Lung (tissue), 12 donors: ENCODE data around the gene PIK3C3. TPM values are rescaled to one million over a fixed set of nuclear protein-coding genes. Genes with fewer than 3 reads are reported as not detected.
A peak's percentile ranks its signal among the peaks of the same experiment; 100 is the strongest.

Experiments
- ATAC-seq: fragments of 200-7000 bp; cut with Tn5 transposase; one replicate; pipeline ENCODE4 v1.9.1; 2020; ENCODE audit warnings: moderate number of reproducible peaks; ENCODE audit not compliant: insufficient read depth, low FRiP score
- DNase-seq, 3 donors: peaks; one replicate each; pipeline ENCODE4 v3.0.0-alpha.2; 2013 to 2017
- H3K27ac ChIP-seq, 2 donors: one replicate each; pipeline ENCODE4 v1.5.1; 2013; ENCODE audit warnings: mild to moderate bottlenecking in 2 of 2, moderate library complexity in 2 of 2, control low read depth in 1 of 2, inconsistent platforms in 1 of 2, low read depth in 1 of 2, low read length in 1 of 2
- H3K27me3 ChIP-seq, 3 donors: one replicate each; pipeline ENCODE4 v1.5.1; 2013; ENCODE audit warnings: low read length in 2 of 3; ENCODE audit not compliant: control insufficient read depth in 3 of 3, insufficient read depth in 3 of 3
- H3K36me3 ChIP-seq, 4 donors: one replicate each; pipeline ENCODE4 v1.5.1; 2013; ENCODE audit warnings: low read length in 4 of 4, mild to moderate bottlenecking in 1 of 4, moderate library complexity in 1 of 4; ENCODE audit not compliant: control insufficient read depth in 4 of 4, insufficient read depth in 4 of 4
- H3K4me1 ChIP-seq, 5 donors: one replicate each; pipeline ENCODE4 v1.5.1; 2013; ENCODE audit warnings: low read length in 5 of 5, mild to moderate bottlenecking in 2 of 5, moderate library complexity in 1 of 5; ENCODE audit not compliant: control insufficient read depth in 5 of 5, insufficient read depth in 5 of 5
- H3K4me3 ChIP-seq: one replicate; pipeline ENCODE4 v1.5.1; 2013; ENCODE audit warnings: mild to moderate bottlenecking, control low read depth, moderate library complexity
- H3K9ac ChIP-seq, 2 donors: one replicate each; pipeline ENCODE4 v1.5.1; 2013; ENCODE audit warnings: low read length in 2 of 2, control low read depth in 1 of 2; ENCODE audit not compliant: insufficient read depth in 1 of 2
- H3K9me3 ChIP-seq, 4 donors: one replicate each; pipeline ENCODE4 v1.5.1; 2013; ENCODE audit warnings: low read length in 3 of 4, mild to moderate bottlenecking in 1 of 4, moderate library complexity in 1 of 4; ENCODE audit not compliant: control insufficient read depth in 4 of 4, insufficient read depth in 3 of 4
- CTCF ChIP-seq: IDR thresholded peaks from 2 replicates; pipeline ENCODE4 v1.5.1; 2012; ENCODE audit warnings: mild to moderate bottlenecking; ENCODE audit errors: control extremely low read depth, extremely low read depth
- WGBS, 2 donors: extraction: QIAGEN DNeasy Blood & Tissue Kit; methylation state at CpG; one replicate each; pipeline ENCODE4 v1.1.7; 2013; 5-methylcytosine and 5-hydroxymethylcytosine counted together
- polyA plus RNA-seq, 2 donors: library from polyadenylated mRNA; stranded (reverse); fragments of 200-250 nt; gene quantifications; one replicate each; pipeline ENCODE4 v1.2.1, GENCODE V29; 2013
- total RNA-seq, 2 donors: library from RNA; depleted of rRNA in 1 of 2; stranded (reverse); fragments of >200 nt in 1 of 2; gene quantifications; one replicate each; pipeline ENCODE4 v1.2.1, GENCODE V29; 2014 to 2021
- donor health status: control.
- donor health status: control.
- donor health status: Bipolar disorder and iron deficiency.
- donor health status: healthy.
- donor health status: DM: yes; HTN: yes; CAD: no.

PIK3C3 gene
- total and polyA plus RNA-seq, 4 donors, result 18.9 to 64.2 (median 36.1) TPM

DNA sequence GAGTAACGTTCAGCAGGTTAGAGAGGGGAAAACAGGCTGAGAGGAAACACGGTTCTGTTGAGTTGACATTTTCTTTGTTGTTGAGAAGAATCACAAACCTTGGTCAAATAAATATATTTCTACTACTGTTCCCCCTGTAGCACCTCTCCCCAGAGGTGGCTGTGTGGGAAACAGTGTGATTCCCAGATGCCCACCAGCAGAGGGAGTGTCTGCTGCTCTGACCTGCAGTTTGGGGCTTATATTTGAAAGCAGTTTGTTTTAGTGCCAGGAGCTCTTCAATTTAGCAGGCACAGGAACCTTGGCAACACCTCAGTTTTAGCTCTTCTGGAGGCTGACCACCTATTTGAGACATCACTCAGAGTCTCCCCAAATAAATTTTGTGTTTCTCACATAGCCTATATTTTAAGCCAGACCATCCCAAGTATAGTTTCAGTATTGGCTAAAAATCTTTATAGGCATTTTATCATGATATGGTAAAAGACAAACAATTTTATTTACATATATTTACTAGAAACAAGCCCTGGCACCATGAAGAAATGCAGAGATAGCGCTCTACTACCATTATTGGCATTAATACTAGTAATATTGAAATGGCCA lies 75.7 kb downstream of the PIK3C3 start:
- ATAC-seq (no peak), DNase-seq (peak in 1 of 3 donors; percentile 7)
- Histone ChIP-seq H3K9me3 (no peaks in the 10 kb centered on the region), H3K4me3 (no peak overlapping the region), H3K4me1 (no peaks in the 10 kb centered on the region), H3K9ac (no peak overlapping the region), H3K27ac (no peak overlapping the region), H3K36me3 (peaks cover 3 to 25% (median 17%) of the 10 kb centered on the region in 4 donors), H3K27me3 (no peaks in the 10 kb centered on the region)
- whole genome bisulfite sequencing, 2 donors, result 83 to 84% methylated on average over 3 of the region's 3 CpGs
- no peak for TF ChIP-seq CTCF

- WGBS, 2 donors, result 97 to 100% methylated on average over 1 of the region's 1 CpG
- no peaks in the 10 kb centered on the region for H3K9me3 ChIP-seq
- peaks cover 4 to 27% (median 18%) of the 10 kb centered on the region in 4 donors for H3K36me3 ChIP-seq
- no peak overlapping the region for H3K27ac ChIP-seq
- no peaks in the 10 kb centered on the region for H3K4me1 ChIP-seq
- no peak for TF ChIP-seq CTCF
- H3K27me3 ChIP-seq, result no peaks in the 10 kb centered on the region
- no peak overlapping the region for H3K9ac ChIP-seq
- no peak overlapping the region for H3K4me3 ChIP-seq
- ATAC-seq (no peak), DNase-seq (no peak)
Observed at GRCh38 chr18:42032447-42032846, 77.4 kb downstream of the PIK3C3 start.

DNA sequence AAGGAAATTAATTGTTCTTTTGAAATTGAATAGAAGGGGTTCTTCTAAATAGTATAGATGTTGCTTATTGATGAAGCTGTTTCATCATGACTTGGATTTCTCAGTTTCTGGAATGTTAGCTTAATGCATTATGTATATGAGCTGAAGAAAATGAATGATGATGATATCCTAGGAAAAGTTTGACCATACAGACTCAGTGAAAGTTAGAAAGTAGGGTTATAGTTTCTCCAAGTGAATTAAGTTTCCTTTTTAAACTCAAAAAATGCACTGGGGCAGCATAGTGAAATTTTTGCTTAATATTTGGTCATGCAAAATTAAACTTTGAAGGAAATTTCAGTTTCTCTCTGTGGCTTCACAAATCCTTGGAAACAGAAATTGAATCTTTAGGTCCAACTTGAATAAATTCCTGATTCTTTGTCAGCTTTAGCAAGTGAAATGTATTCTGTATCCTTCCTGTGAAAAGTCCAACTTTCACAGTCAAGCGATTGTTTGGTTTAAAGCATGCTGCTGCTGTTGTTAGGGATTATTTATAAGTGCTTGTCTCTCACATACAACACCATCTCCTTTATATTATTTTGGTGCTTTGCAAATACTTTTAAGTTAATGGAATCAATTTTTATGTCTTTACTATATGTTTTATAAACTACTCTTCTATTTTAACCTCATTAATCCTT lies 78.2 kb downstream of the PIK3C3 start:
- H3K36me3 ChIP-seq, result peaks cover 4 to 35% (median 22%) of the 10 kb centered on the region in 4 donors

More for the DNA sequence above, 78.2 kb downstream of the PIK3C3 start:
- Histone ChIP-seq H3K4me1 (no peaks in the 10 kb centered on the region), H3K27ac (no peak overlapping the region), H3K27me3 (no peaks in the 10 kb centered on the region), H3K4me3 (no peak overlapping the region), H3K9ac (no peak overlapping the region), H3K9me3 (no peaks in the 10 kb centered on the region)
- no peak for TF ChIP-seq CTCF
- DNase-seq (no peak), ATAC-seq (no peak)
- 86 to 95% methylated on average over 1 of the region's 1 CpG for WGBS, 2 donors
